ENCODE measurements around the gene ALDH4A1. TPM values are rescaled to one million over a fixed set of nuclear protein-coding genes. Genes with fewer than 3 reads are reported as not detected.
A peak's percentile ranks its signal among the peaks of the same experiment; 100 is the strongest.

The ALDH4A1 gene
- total and polyA plus RNA-seq, 2 of the 4 experiments (the other 2 are of a cell fraction): 8.6 to 21.1 TPM

GRCh38 chr1:18922848-18923755 lies 20.7 kb upstream of the ALDH4A1 start:
- no peak for ATAC-seq (ENCODE audit: low read depth)
- Histone ChIP-seq H4K20me1 (ENCODE audit: insufficient read depth, low read length) (peaks cover 4% of the 10 kb centered on the region; the same call in 1 of the 2 replicates), H2BK20ac (ENCODE audit: low read depth, low read length) (peak overlapping the region; percentile 75; the same call in 1 of the 2 replicates), H4K5ac (ENCODE audit: low read depth, low read length) (peak overlapping the region; percentile 26), H3K4me1 (ENCODE audit: control insufficient read depth, insufficient read depth, low read length) (peaks cover 46% of the 10 kb centered on the region), H3K27ac (ENCODE audit: insufficient read depth, low read length) (peak overlapping the region; percentile 75), H4K8ac (ENCODE audit: low read depth in 2 of 2, low read length in 2 of 2) (peak overlapping the region; percentile 49 to 70; a peak in 2 of 4 replicates), H3K4ac (ENCODE audit: low read depth, low read length) (peak overlapping the region; percentile 93), H3K36me3 (ENCODE audit: control insufficient read depth, insufficient read depth, low read length) (peaks cover 2% of the 10 kb centered on the region; the same call in 1 of the 2 replicates), H2BK15ac (ENCODE audit: low read depth, low read length) (peak overlapping the region; percentile 68; the same call in 2 of the 3 replicates), H3K18ac (ENCODE audit: low read depth, low read length) (peak overlapping the region; percentile 40), H3K14ac (replicated peaks; ENCODE audit: low read depth, low read length) (peak overlapping the region; percentile 77), H2AK5ac (ENCODE audit: low read depth, low read length) (peak overlapping the region; percentile 65), H3K4me3 (ENCODE audit: insufficient read depth, low read depth, low read length) (no peak overlapping the region), H3K9me3 (ENCODE audit: control insufficient read depth, insufficient read depth, low read length) (no peaks in the 10 kb centered on the region), H4K91ac (ENCODE audit: insufficient read depth, low read depth, low read length) (peak overlapping the region; percentile 69), H3K9me1 (ENCODE audit: insufficient read depth, low read length) (peaks cover 16% of the 10 kb centered on the region), H2BK120ac (ENCODE audit: low read depth, low read length) (peak overlapping the region; percentile 90), H3K56ac (ENCODE audit: extremely low read depth, insufficient read depth, low read length) (no peak overlapping the region), H2AK9ac (replicated peaks; ENCODE audit: low read depth, low read length, poor library complexity) (peak overlapping the region; percentile 81), H2BK5ac (ENCODE audit: low read depth, low read length, poor library complexity, severe bottlenecking) (peak overlapping the region; percentile 75), H3K27me3 (ENCODE audit: control insufficient read depth, insufficient read depth, low read length) (no peaks in the 10 kb centered on the region), H2AFZ (replicated peaks; ENCODE audit: low read length, poor library complexity) (peak overlapping the region; percentile 66), H3K4me2 (ENCODE audit: low read depth, low read length) (peak overlapping the region; percentile 62; the same call in 1 of the 2 replicates), H3K23ac (ENCODE audit: low read depth, low read length) (peak overlapping the region; percentile 77; the same call in 1 of the 2 replicates), H3K9ac (ENCODE audit: low read depth, low read length) (peak overlapping the region; percentile 35; the same call in 1 of the 2 replicates), H3K79me1 (ENCODE audit: low read depth in 1 of 2, low read length in 2 of 2) (peaks cover 27 to 83% of the 10 kb centered on the region in 2 experiments; a peak in 3 of 4 replicates)
- DNase-seq: no peak
- TF ChIP-seq MAZ (IDR thresholded peaks at IDR 0.05; ENCODE audit: borderline replicate concordance, low read depth, low read length): no peak
- TF ChIP-seq CHD1 (IDR thresholded peaks at IDR 0.05; ENCODE audit: low read depth, low read length): no peak
- TF ChIP-seq RFX5 (IDR thresholded peaks at IDR 0.05; ENCODE audit: low read depth, low read length): no peak
- TF ChIP-seq CEBPB (IDR thresholded peaks at IDR 0.05; ENCODE audit: low read depth, low read length): no peak
- no peak for TF ChIP-seq RAD21 (IDR thresholded peaks at IDR 0.05; ENCODE audit: low read length)
- no peak for TF ChIP-seq RCOR1 (IDR thresholded peaks at IDR 0.05; ENCODE audit: insufficient replicate concordance, low read length)
- no TSS peak for BruUV-seq (replicated peaks)
- intact Hi-C loops (cut with micrococcal nuclease): no loop called here
- 54% methylated on average over 7 of the region's 18 CpGs; no CpG with 5 or more reads in 1 of the 2 experiments for WGBS, 2 experiments (ENCODE audit: extremely low coverage in 2 of 2, insufficient read length in 1 of 2)
- POLR2A ChIA-PET (ENCODE audit: unreplicated experiment): no interaction called here
- CTCF ChIA-PET: interaction anchor here (1.1 to 2.1 kb wide), 4 partner anchors 10 to 165 kb away, joined by 3 to 11 read pairs (median 7); no protein-coding TSS in a partner anchor
- in situ Hi-C loops (cut with MboI; ENCODE audit: low sequenced_read_pairs): no loop called here
- dilution Hi-C loops (cut with HindIII; ENCODE audit: low sequenced_read_pairs, unreplicated experiment): no loop called here
